ENCODE measurements around the gene OR5H1.

OR5H1 gene

DNA sequence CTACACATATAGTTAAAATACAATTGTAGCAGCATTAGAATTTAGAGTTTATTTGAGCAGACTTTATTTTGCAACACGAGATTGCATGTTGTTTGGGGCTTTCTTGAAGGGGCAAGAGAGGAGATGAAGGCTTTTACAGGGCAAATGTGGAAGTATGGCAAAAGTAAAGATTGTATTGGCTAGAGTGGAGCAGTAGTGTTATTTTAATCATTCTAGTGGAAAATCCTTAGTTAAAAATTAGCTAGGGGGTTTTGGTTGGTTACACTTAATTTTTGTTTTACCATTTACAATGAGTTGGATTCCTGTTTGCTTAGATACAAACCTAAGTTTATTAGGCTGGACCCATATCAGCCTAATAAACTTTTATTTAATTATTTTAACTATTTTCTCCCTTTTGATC, 40.5 kb downstream of the OR5H1 start:
- in situ Hi-C loops (cut with HindIII; ENCODE audit: low pct_ligation_motif_present, low sequenced_read_pairs): no loop called here
- no peaks in the 10 kb centered on the region for H3K36me3 ChIP-seq (replicated peaks)
- no peak overlapping the region for H3K27ac ChIP-seq
- H3K27me3 ChIP-seq (replicated peaks): no peaks in the 10 kb centered on the region
- no peak for DNase-seq
- no peak overlapping the region for H3K4me3 ChIP-seq (ENCODE audit: low read depth, low read length)
- TF ChIP-seq, protein P1, sequence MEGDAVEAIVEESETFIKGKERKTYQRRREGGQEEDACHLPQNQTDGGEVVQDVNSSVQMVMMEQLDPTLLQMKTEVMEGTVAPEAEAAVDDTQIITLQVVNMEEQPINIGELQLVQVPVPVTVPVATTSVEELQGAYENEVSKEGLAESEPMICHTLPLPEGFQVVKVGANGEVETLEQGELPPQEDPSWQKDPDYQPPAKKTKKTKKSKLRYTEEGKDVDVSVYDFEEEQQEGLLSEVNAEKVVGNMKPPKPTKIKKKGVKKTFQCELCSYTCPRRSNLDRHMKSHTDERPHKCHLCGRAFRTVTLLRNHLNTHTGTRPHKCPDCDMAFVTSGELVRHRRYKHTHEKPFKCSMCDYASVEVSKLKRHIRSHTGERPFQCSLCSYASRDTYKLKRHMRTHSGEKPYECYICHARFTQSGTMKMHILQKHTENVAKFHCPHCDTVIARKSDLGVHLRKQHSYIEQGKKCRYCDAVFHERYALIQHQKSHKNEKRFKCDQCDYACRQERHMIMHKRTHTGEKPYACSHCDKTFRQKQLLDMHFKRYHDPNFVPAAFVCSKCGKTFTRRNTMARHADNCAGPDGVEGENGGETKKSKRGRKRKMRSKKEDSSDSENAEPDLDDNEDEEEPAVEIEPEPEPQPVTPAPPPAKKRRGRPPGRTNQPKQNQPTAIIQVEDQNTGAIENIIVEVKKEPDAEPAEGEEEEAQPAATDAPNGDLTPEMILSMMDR (IDR thresholded peaks at IDR 0.05; ENCODE audit: low read depth, low read length, missing control alignments): no peak

DNA sequence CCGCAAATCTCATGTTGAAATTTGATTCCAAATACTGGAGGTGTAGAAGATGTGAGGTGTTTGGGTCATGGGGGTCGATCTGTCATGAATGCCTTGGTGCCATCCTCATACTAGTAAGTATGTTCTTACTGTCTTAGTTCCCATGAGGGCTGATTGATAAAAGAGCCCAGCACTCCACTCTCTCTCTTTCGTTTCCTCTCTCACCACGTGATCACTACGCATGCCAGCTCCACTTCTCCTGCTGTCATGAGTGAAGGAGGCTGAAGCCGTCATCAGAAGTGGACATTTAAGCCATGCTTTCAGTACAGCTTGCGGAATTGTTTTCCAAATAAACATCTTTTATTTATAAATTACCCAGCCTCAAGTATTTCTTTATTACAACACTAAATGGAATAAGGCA, 42.1 kb downstream of the OR5H1 start:
- TF ChIP-seq, protein P1 (IDR thresholded peaks at IDR 0.05; ENCODE audit: low read depth, low read length, missing control alignments): no peak
- Histone ChIP-seq H3K36me3 (replicated peaks) (no peaks in the 10 kb centered on the region), H3K27ac (no peak overlapping the region), H3K4me3 (ENCODE audit: low read depth, low read length) (no peak overlapping the region), H3K27me3 (replicated peaks) (no peaks in the 10 kb centered on the region)
- in situ Hi-C loops (cut with HindIII; ENCODE audit: low pct_ligation_motif_present, low sequenced_read_pairs): no loop called here
- no peak for DNase-seq

DNA sequence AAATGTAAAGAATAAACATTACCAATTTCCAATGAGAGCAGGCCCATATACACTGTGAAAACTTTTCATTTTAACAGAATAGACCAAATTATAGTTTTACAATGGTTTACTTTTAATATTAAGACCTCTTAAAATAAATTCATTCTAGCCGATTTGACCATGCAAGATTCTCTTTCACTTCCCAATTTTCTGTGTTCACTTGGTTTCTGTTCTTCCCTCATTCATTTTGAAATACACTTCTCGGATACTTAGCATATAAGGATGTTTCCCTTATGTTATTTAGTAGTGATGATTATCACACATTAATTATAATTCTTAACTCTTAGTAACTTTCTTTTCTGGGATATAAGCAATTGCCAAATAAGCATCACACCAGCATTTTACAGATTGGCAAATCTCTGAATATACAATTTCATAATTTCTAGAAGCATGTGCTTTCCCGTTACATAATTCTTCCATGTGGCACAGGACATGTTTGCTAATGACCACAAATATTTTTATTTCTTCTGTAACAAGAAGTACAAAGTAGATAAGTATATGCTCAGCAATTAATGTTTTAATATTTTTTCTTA, 49.9 kb downstream of the OR5H1 start:
- TF ChIP-seq, protein P1 (IDR thresholded peaks at IDR 0.05; ENCODE audit: low read depth, low read length, missing control alignments): no peak
- DNase-seq: no peak
- H3K27me3 ChIP-seq (replicated peaks): no peaks in the 10 kb centered on the region
- in situ Hi-C loops (cut with HindIII; ENCODE audit: low pct_ligation_motif_present, low sequenced_read_pairs): no loop called here
- H3K27ac ChIP-seq: no peak overlapping the region
- H3K4me3 ChIP-seq (ENCODE audit: low read depth, low read length): no peak overlapping the region
- H3K36me3 ChIP-seq (replicated peaks): no peaks in the 10 kb centered on the region

DNA sequence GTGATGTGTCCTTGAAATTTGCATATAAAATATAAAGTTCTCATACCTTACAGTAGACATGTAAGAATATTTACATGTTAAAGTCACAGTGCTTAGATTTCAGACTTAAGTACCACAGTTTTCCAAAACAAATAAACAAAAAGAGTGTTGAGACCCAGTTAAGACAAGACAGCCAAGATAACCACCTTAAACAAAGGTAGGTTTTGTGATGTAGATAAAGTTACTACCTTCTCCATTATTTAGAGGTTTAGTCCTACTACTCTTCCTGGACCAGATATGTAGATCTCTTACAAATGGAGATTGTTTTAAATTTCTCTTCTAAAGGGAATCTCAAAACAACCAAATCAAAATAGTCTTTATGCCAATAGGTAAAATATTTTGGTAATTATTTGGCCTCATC, 51.7 kb downstream of the OR5H1 start:
- Histone ChIP-seq H3K27me3 (replicated peaks) (no peaks in the 10 kb centered on the region), H3K36me3 (replicated peaks) (no peaks in the 10 kb centered on the region), H3K4me3 (ENCODE audit: low read depth, low read length) (no peak overlapping the region), H3K27ac (no peak overlapping the region)
- TF ChIP-seq, protein P1 (IDR thresholded peaks at IDR 0.05; ENCODE audit: low read depth, low read length, missing control alignments): no peak
- DNase-seq: no peak
- in situ Hi-C loops (cut with HindIII; ENCODE audit: low pct_ligation_motif_present, low sequenced_read_pairs): no loop called here

DNA sequence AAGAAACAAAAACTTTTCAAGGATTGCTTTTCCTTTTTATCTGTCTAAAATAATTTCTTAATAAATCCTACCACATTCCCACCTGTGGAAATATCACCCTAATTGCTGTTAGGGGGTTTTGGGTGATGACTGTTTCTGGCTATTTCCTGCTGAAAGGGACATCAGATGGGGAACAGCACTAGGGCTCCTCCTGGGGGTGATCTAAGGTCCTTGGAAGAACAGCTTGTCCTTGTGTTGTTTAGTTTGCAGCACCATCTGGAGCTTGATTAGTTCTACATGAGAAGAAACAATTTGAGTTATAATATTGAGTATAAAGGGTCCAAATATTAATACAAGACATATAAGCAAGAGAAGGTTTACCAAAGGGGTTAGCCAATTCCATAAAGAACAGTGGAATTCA, 54.7 kb downstream of the OR5H1 start:
- no peak for DNase-seq
- Histone ChIP-seq H3K27ac (no peak overlapping the region), H3K27me3 (replicated peaks) (no peaks in the 10 kb centered on the region), H3K4me3 (ENCODE audit: low read depth, low read length) (no peak overlapping the region), H3K36me3 (replicated peaks) (no peaks in the 10 kb centered on the region)
- in situ Hi-C loops (cut with HindIII; ENCODE audit: low pct_ligation_motif_present, low sequenced_read_pairs): no loop called here
- TF ChIP-seq, protein P1 (IDR thresholded peaks at IDR 0.05; ENCODE audit: low read depth, low read length, missing control alignments): no peak
